Rectal smooth muscle tissue (tissue), 1 donor: ENCODE measurements around the gene SLC38A3.

Experiments used
- H3K27ac ChIP-seq: one replicate; pipeline ENCODE4 v1.7.0; 2013; ENCODE audit warnings: low read depth, low read length, inconsistent platforms
- H3K27me3 ChIP-seq: one replicate; pipeline ENCODE4 v1.7.0; 2013; ENCODE audit warnings: low read length; ENCODE audit not compliant: control insufficient read depth, insufficient read depth
- H3K36me3 ChIP-seq: one replicate; pipeline ENCODE4 v1.7.0; 2013; ENCODE audit warnings: low read length; ENCODE audit not compliant: control insufficient read depth, insufficient read depth
- H3K4me1 ChIP-seq: one replicate; pipeline ENCODE4 v1.7.0; 2013; ENCODE audit warnings: low read length; ENCODE audit not compliant: control insufficient read depth, insufficient read depth
- H3K4me3 ChIP-seq: one replicate; pipeline ENCODE4 v1.7.0; 2013; ENCODE audit warnings: low read length
- H3K9ac ChIP-seq: one replicate; pipeline ENCODE4 v1.7.0; 2013; ENCODE audit warnings: low read length

SLC38A3 gene

DNA sequence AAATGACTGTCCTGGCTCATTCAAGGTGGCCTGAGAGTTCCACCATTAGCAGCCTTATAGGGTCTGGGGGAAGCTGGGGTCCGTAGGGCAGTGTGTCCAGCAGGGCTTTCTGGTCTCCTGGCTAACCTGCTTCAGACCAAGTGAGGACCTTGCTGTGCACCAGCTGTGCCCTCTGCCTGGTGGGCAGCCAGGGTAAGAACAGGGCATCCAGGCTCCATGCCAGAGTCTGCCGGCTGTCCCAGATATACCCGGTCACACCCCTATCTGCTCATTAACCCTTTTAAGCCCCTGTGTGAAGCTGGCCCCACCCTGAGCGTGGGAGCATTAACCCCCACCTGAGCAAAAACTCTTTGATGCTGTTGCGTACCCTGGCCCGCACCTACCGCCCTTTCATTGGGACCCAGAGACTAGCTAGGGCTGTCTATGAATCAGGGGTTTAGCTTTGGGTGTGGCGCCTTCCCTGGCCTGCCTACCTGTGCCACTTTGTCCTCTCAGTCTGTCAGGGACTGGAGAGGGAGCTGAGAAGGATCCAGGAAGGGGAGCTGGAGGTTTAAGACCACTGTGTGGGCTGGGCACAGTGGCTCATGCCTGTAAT lies 32.3 kb upstream of the SLC38A3 start:
- Histone ChIP-seq H3K9ac (no peak overlapping the region), H3K4me3 (no peak overlapping the region), H3K27ac (no peak overlapping the region), H3K27me3 (no peaks in the 10 kb centered on the region), H3K4me1 (peaks cover 4% of the 10 kb centered on the region), H3K36me3 (no peaks in the 10 kb centered on the region)

DNA sequence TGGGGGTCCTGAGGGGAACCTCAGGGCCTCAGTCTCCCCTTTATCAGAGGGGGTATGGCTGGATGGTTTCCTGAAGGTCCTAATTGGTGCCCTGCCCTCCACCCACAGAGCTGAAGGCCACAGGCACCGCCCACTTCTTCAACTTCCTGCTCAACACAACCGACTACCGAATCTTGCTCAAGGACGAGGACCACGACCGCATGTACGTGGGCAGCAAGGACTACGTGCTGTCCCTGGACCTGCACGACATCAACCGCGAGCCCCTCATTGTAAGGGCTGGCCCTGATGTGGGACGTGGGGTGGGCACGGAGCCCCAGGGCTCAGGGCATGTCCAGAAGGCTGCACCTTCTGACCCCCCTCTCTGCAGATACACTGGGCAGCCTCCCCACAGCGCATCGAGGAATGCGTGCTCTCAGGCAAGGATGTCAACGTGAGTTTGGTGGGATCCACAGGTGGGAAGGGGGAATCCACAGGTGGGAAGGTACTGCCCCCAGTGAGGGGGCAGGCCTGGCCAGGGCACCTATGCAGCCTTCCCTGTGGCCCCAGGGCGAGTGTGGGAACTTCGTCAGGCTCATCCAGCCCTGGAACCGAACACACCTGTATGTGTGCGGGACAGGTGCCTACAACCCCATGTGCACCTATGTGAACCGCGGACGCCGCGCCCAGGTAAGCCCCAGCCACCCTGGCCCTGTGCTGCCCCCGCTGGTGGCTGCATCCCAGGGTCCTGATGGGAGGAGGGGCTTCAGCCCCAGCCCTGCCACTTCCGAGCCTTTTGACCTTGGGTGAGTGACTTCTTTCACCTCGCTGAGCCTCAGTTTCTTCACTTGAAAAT lies 31.2 kb upstream of the SLC38A3 start:
- peaks cover under 1% of the 10 kb centered on the region for H3K4me1 ChIP-seq
- no peak overlapping the region for H3K4me3 ChIP-seq
- H3K27ac ChIP-seq = no peak overlapping the region

DNA sequence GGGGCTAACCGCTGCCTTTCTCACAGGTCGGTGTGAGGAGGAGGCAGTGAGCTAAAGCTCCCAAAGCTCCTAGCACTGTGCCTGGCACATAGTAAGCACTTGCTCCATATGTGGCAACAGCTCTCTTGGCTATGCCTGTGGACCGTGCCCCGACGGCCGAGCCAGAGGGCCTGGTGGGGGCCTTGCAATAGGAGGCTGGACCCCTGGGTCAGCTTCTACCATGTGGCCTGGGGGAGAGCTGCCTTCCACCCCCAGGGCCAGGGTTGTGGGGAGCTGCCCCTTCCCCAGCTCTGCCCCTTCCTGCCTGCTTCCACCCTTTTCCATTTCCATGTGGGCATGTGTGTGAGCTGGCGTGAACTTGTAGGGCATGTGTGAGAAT lies 30.6 kb upstream of the SLC38A3 start:
- Histone ChIP-seq H3K27ac (no peak overlapping the region), H3K27me3 (no peaks in the 10 kb centered on the region), H3K36me3 (no peaks in the 10 kb centered on the region), H3K4me1 (no peaks in the 10 kb centered on the region), H3K9ac (no peak overlapping the region), H3K4me3 (no peak overlapping the region)

More for the DNA sequence above, 31.2 kb upstream of the SLC38A3 start:
- H3K36me3 ChIP-seq = no peaks in the 10 kb centered on the region
- H3K9ac ChIP-seq = no peak overlapping the region
- H3K27me3 ChIP-seq = no peaks in the 10 kb centered on the region

DNA sequence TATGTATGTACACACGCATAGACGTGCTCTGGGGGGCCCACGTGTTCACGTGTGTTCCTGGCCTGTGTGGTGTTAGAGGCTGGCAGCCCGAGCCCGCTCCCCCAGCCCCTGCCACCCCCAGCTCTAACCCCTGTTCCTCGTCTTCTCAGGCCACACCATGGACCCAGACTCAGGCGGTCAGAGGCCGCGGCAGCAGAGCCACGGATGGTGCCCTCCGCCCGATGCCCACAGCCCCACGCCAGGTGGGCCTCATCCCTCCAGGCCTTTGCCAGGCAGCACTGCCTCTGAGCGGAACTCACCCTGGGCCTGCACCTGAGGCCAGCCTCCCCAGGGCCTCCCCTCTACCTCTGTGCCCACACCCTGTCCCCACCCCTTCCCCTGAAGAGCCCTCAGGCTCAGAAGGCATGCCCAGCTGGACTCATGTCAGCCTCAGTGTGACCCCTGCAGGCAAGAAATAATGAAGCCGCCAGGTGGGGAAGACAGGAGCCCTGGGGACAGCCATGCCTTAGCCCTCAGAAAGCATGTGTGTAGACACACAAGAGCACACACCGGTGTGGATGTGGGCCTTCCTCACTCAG lies 30.0 kb upstream of the SLC38A3 start:
- no peaks in the 10 kb centered on the region for H3K4me1 ChIP-seq
- no peaks in the 10 kb centered on the region for H3K36me3 ChIP-seq
- no peaks in the 10 kb centered on the region for H3K27me3 ChIP-seq
- H3K4me3 ChIP-seq = no peak overlapping the region
- no peak overlapping the region for H3K9ac ChIP-seq
- H3K27ac ChIP-seq = no peak overlapping the region

DNA sequence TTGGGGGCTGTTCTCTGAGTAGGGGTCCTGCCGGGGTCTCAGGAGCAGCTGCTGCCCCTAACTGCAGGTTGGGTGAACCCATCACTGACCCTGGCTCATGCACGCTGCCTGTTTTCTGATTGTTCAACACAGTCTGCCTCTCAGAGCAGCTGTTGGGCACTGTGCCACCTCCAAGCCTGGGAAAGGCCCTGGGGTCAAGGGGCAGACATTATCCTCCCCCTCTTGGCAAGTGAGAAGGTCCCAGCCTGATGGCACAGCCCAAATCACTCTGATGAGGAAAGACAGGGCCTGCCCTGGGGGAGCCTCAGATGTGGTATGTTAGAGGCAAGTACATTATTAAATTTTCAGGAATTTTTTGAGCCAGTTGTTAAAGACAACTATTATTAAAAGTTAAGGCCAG lies 27.7 kb upstream of the SLC38A3 start:
- H3K9ac ChIP-seq = no peak overlapping the region
- no peak overlapping the region for H3K27ac ChIP-seq
- no peaks in the 10 kb centered on the region for H3K27me3 ChIP-seq
- H3K4me1 ChIP-seq = no peaks in the 10 kb centered on the region
- H3K4me3 ChIP-seq = no peak overlapping the region
- no peaks in the 10 kb centered on the region for H3K36me3 ChIP-seq

DNA sequence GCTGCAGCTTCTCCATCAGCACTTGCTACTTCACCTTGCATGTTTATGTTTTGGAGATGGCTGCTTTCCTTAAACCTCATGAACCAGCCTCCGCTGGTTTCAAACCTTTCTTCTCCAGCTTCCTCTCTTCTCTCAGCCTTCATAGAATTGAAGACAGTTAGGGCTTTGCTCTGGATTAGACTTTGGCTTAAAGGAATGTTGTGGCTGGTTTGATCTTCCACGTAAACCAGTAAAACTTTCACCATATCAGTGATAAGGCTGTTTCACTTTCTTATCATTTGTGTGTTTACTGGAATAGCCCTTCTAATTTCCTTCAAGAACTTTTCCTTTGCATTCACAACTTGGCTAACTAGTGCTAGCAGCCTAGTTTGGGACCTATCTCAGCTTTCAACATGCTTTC lies 25.4 kb upstream of the SLC38A3 start:
- Histone ChIP-seq H3K4me1 (no peaks in the 10 kb centered on the region), H3K4me3 (no peak overlapping the region), H3K27ac (no peak overlapping the region), H3K27me3 (no peaks in the 10 kb centered on the region), H3K9ac (no peak overlapping the region), H3K36me3 (no peaks in the 10 kb centered on the region)

DNA sequence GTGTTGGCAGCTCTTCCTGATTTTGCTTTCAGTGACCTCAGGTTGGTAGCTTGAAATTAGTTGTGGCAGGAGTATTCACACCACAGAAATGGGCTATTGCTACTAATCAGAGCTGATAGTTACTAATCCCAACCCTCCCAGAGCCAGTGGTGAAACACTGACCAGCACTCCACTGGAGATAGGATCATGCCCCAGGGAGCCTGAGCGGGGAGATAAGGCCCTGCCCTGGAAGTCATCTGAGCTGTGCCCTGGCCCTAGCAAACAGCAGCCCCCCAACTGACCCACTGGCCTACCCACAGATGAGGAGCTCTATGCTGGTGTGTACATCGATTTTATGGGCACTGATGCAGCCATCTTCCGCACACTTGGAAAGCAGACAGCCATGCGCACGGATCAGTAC lies 23.1 kb upstream of the SLC38A3 start:
- Histone ChIP-seq H3K4me1 (no peaks in the 10 kb centered on the region), H3K9ac (no peak overlapping the region), H3K27ac (no peak overlapping the region), H3K36me3 (no peaks in the 10 kb centered on the region), H3K27me3 (no peaks in the 10 kb centered on the region), H3K4me3 (no peak overlapping the region)

DNA sequence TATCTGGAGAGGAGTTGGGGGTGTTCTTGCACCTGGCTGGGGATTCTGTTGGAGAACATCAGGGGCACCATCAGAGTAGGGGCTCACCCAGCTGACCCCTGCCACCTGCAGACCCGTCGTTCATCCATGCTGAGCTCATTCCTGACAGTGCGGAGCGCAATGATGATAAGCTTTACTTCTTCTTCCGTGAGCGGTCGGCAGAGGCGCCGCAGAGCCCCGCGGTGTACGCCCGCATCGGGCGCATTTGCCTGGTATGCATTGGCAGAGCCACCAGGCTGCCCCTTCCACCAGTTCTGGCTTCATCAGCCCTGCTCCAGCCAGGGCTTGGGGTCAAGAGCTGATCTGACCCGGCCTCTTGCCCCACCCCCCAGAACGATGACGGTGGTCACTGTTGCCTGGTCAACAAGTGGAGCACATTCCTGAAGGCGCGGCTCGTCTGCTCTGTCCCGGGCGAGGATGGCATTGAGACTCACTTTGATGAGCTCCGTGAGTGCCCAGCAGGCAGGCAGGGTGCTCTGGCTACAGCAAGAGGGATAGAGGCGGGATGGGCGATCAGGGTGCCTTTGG lies 22.5 kb upstream of the SLC38A3 start:
- no peaks in the 10 kb centered on the region for H3K27me3 ChIP-seq
- H3K4me1 ChIP-seq = no peaks in the 10 kb centered on the region
- H3K9ac ChIP-seq = no peak overlapping the region
- H3K27ac ChIP-seq = no peak overlapping the region
- no peak overlapping the region for H3K4me3 ChIP-seq
- no peaks in the 10 kb centered on the region for H3K36me3 ChIP-seq

DNA sequence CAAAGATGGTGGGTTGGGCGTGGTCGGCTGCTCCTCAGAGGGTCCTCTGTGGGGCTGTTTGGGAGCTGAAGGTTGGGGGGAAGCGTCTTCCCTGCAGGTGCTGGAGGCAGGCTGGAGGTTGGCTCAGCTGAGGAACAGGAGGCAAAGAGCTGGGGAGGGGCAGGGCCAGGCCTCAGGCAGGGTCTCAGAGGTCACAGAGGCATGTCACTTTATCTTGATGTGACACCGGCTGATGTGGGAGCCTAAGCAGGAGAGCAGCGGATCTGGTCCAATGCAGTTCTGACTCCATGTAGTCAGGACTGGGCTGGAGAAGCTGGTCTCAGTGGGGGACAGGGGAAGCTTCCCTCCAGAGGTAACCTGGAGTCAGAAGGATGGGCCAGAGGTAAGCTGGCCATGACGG lies 21.3 kb upstream of the SLC38A3 start:
- H3K27me3 ChIP-seq = no peaks in the 10 kb centered on the region
- no peak overlapping the region for H3K9ac ChIP-seq
- no peak overlapping the region for H3K4me3 ChIP-seq
- no peaks in the 10 kb centered on the region for H3K4me1 ChIP-seq
- no peaks in the 10 kb centered on the region for H3K36me3 ChIP-seq
- H3K27ac ChIP-seq = no peak overlapping the region

DNA sequence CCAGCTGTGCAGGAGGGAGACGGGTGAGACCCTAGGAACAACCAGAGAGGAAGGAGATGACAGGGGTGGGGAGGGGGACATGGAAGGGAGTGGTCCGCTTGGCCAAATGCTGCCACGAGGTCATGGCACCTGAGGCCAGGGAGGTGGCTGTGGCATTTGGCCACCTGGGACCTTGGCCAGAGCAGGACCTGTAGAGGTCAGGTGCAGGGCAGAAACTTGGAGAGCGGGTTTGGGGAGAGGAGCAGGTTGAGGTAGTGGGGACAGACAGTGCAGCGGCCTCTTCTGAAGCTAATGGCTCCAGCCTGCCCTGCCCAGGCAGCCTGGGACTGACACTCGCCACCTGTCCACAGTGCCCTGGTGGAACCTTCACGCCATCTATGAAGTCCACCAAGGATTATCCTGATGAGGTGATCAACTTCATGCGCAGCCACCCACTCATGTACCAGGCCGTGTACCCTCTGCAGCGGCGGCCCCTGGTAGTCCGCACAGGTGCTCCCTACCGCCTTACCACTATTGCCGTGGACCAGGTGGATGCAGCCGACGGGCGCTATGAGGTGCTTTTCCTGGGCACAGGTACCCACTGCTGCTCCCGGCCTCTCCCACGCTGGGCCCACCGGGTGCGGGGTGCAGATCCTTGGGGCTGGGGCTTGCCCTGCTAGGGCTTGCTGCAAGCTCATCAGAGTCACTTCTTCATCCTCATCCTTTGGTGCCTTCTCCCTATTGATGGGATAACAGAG lies 20.7 kb upstream of the SLC38A3 start:
- Histone ChIP-seq H3K4me3 (no peak overlapping the region), H3K27ac (no peak overlapping the region), H3K9ac (no peak overlapping the region), H3K27me3 (no peaks in the 10 kb centered on the region), H3K36me3 (no peaks in the 10 kb centered on the region), H3K4me1 (no peaks in the 10 kb centered on the region)

DNA sequence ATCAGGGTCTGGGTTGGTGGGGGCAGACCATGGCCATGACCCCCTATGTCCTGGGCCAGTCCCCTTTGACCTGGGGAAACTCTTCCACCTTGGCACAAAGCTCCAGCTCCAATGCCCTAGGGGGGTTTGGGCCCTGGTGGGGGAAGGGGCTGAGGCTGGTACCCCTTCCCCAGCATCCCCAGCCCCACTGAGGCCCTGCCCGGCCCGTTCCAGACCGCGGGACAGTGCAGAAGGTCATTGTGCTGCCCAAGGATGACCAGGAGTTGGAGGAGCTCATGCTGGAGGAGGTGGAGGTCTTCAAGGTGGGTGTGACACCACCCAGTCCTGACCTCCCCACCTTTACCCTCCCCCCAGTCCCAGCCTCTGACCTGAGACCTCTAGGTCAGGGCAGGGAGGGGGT lies 19.8 kb upstream of the SLC38A3 start:
- H3K27ac ChIP-seq = no peak overlapping the region

DNA sequence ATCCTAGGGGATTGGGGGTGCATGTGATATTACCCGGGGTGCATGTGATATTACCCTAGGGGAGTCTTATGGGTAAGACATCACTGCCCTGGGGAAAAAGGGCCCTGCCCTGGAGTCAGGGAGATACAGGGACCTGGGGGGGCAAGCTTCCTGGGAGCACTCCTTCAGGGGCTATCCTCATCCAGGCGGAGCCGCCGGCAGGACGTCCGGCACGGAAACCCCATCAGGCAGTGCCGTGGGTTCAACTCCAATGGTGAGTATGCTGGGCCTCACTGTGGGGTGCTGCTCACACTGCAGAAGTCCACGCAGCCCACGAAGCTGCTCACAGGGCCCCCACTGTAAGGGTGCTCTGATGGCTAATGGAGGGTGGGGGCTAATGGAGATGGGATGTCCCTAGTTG lies 19.0 kb upstream of the SLC38A3 start:
- H3K27me3 ChIP-seq = no peaks in the 10 kb centered on the region
- no peak overlapping the region for H3K9ac ChIP-seq
- H3K27ac ChIP-seq = no peak overlapping the region
- H3K36me3 ChIP-seq = no peaks in the 10 kb centered on the region
- H3K4me3 ChIP-seq = no peak overlapping the region
- H3K4me1 ChIP-seq = no peaks in the 10 kb centered on the region

More for the DNA sequence above, 19.8 kb upstream of the SLC38A3 start:
- Histone ChIP-seq H3K4me3 (no peak overlapping the region), H3K27me3 (no peaks in the 10 kb centered on the region), H3K36me3 (no peaks in the 10 kb centered on the region), H3K4me1 (no peaks in the 10 kb centered on the region), H3K9ac (no peak overlapping the region)
